ENCODE data around the gene TBC1D21.

Gene TBC1D21

GRCh38 chr15:73915082-73915481 is 41.7 kb downstream of the TBC1D21 start:
- Histone ChIP-seq H3K36me3 (peaks cover 0 to 20% (median 7%) of the 10 kb centered on the region in 3 donors), H3K4me3 (no peak overlapping the region), H3K4me1 (no peaks in the 10 kb centered on the region), H3K27ac (no peak overlapping the region), H3K9me3 (no peaks in the 10 kb centered on the region), H3K27me3 (no peaks in the 10 kb centered on the region)
- TF ChIP-seq CTCF (IDR thresholded peaks at IDR 0.05): no peak
- intact Hi-C loops (cut with DNase I; ENCODE audit: low total_unique reads): no loop called here
- no peak for DNase-seq

- H3K27me3 ChIP-seq: no peaks in the 10 kb centered on the region
- H3K36me3 ChIP-seq: peaks cover 0 to 13% (median 4%) of the 10 kb centered on the region in 3 donors
- H3K27ac ChIP-seq: no peak overlapping the region
- DNase-seq: no peak
- no peak overlapping the region for H3K4me3 ChIP-seq
- H3K9me3 ChIP-seq: no peaks in the 10 kb centered on the region
- intact Hi-C loops (cut with DNase I; ENCODE audit: low total_unique reads): no loop called here
- H3K4me1 ChIP-seq: peaks cover 15 to 32% (median 26%) of the 10 kb centered on the region in 4 donors
- TF ChIP-seq CTCF (IDR thresholded peaks at IDR 0.05): no peak
Measured at GRCh38 chr15:73918784-73919183, 45.4 kb downstream of the TBC1D21 start.

- H3K4me1 ChIP-seq: peaks cover 21 to 41% (median 35%) of the 10 kb centered on the region in 4 donors
- peaks cover 0 to 13% (median 4%) of the 10 kb centered on the region in 3 donors for H3K36me3 ChIP-seq
- no peak overlapping the region for H3K27ac ChIP-seq
- no peak overlapping the region for H3K4me3 ChIP-seq
- no peak for TF ChIP-seq CTCF (IDR thresholded peaks at IDR 0.05)
- no peaks in the 10 kb centered on the region for H3K9me3 ChIP-seq
- intact Hi-C loops (cut with DNase I; ENCODE audit: low total_unique reads): no loop called here
- H3K27me3 ChIP-seq: no peaks in the 10 kb centered on the region
- DNase-seq: no peak
Measured at GRCh38 chr15:73919706-73920105, 46.3 kb downstream of the TBC1D21 start.

GRCh38 chr15:73921254-73921925 is 48.0 kb downstream of the TBC1D21 start:
- H3K4me3 ChIP-seq: no peak overlapping the region
- H3K36me3 ChIP-seq: peaks cover 0 to 8% (median 4%) of the 10 kb centered on the region in 3 donors
- intact Hi-C loops (cut with DNase I; ENCODE audit: low total_unique reads): no loop called here
- peak overlapping the region; percentile 98 to 100 for H3K27ac ChIP-seq
- peaks cover 21 to 55% (median 47%) of the 10 kb centered on the region in 4 donors for H3K4me1 ChIP-seq
- no peaks in the 10 kb centered on the region for H3K9me3 ChIP-seq
- no peaks in the 10 kb centered on the region for H3K27me3 ChIP-seq
- peak in 1 of 2 donors; percentile 43 for DNase-seq
- no peak for TF ChIP-seq CTCF (IDR thresholded peaks at IDR 0.05)

- DNase-seq: peak; percentile 57 to 89
- peaks cover 21 to 55% (median 47%) of the 10 kb centered on the region in 4 donors for H3K4me1 ChIP-seq
Measured at GRCh38 chr15:73922186-73923151, 49.1 kb downstream of the TBC1D21 start.

More at GRCh38 chr15:73922186-73923151, 49.1 kb downstream of the TBC1D21 start:
- Histone ChIP-seq H3K27ac (peak overlapping the region; percentile 98 to 100), H3K36me3 (peaks cover 0 to 8% (median 4%) of the 10 kb centered on the region in 3 donors), H3K9me3 (no peaks in the 10 kb centered on the region), H3K4me3 (peak overlapping the region; percentile 41 to 43), H3K27me3 (no peaks in the 10 kb centered on the region)
- intact Hi-C loops (cut with DNase I; ENCODE audit: low total_unique reads): no loop called here
- TF ChIP-seq CTCF (IDR thresholded peaks at IDR 0.05): no peak
